GM12864 (cell line): ENCODE measurements around the gene OR5A1.

Source experiments
- DNase-seq: peaks from one replicate; pipeline ENCODE4 v3.0.0-alpha.2; 2011; ENCODE audit warnings: low read depth
- H3K4me3 ChIP-seq: 2 replicates; pipeline ENCODE4 v1.5.1; 2011; ENCODE audit warnings: mild to moderate bottlenecking, low read depth, low read length, control low read depth
- CTCF ChIP-seq: IDR thresholded peaks from 2 replicates; pipeline ENCODE4 v1.5.1; 2011; ENCODE audit warnings: low read depth, mild to moderate bottlenecking, moderate library complexity, low read length, control low read depth, inconsistent platforms; ENCODE audit errors: missing control alignments

Gene OR5A1

GRCh38 chr11:59416613-59417012 lies 19.7 kb upstream of the OR5A1 start:
- TF ChIP-seq CTCF: no peak
- H3K4me3 ChIP-seq: no peak overlapping the region
- no peak for DNase-seq

- no peak for DNase-seq
- TF ChIP-seq CTCF: no peak
- no peak overlapping the region for H3K4me3 ChIP-seq
Measured at GRCh38 chr11:59417023-59417422, 19.2 kb upstream of the OR5A1 start.

- TF ChIP-seq CTCF: no peak
- H3K4me3 ChIP-seq: no peak overlapping the region
- no peak for DNase-seq
Measured at GRCh38 chr11:59418156-59418555, 18.1 kb upstream of the OR5A1 start.

GRCh38 chr11:59423835-59424234 lies 12.4 kb upstream of the OR5A1 start:
- no peak for TF ChIP-seq CTCF
- DNase-seq: no peak
- H3K4me3 ChIP-seq: no peak overlapping the region

- H3K4me3 ChIP-seq: no peak overlapping the region
- no peak for DNase-seq
- TF ChIP-seq CTCF: no peak
Measured at GRCh38 chr11:59425131-59425530, 11.1 kb upstream of the OR5A1 start.

GRCh38 chr11:59426361-59427067 lies 9.8 kb upstream of the OR5A1 start, which contains the start of gene OR5A2:
Gene OR5A2, minus strand, starts transcription at chr11:59426413. Its CDS starts 3,460 bp downstream, at chr11:59422953.
- no peak for TF ChIP-seq CTCF
- DNase-seq: no peak
- no peak within 1 kb of the TSS for H3K4me3 ChIP-seq

- no peak for DNase-seq
- no peak overlapping the region for H3K4me3 ChIP-seq
- no peak for TF ChIP-seq CTCF
Measured at GRCh38 chr11:59427068-59427382, 9.2 kb upstream of the OR5A1 start.
